LNCAP (cell line): Measurements from ENCODE around the gene YIPF7.

ENCODE experiments used
- TF ChIP-seq, protein P1 (sequence below): fragments of 450-650 bp; IDR thresholded peaks from 2 replicates; pipeline ENCODE4 v1.5.1; 2017; ENCODE audit warnings: mild to moderate bottlenecking

The YIPF7 gene

DNA sequence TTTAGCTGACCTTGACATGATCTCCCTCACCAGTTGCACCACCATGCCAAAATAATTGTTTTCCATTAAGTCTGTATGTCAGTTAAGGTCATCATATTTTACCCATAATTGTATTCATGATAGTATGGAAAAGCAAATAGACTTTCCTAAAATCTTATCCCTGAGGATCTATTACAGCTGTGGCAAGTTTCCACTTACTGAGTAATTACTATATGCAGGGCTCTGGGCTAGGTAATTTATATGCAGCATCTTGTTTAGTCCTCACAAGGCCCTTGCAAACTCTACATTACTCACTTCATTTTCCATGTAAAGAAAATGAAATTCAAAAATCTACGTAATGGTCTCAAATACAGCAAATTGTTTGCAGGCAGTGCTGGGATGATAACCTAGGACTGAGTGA lies 34.8 kb downstream of the YIPF7 start:
- TF ChIP-seq, protein P1, sequence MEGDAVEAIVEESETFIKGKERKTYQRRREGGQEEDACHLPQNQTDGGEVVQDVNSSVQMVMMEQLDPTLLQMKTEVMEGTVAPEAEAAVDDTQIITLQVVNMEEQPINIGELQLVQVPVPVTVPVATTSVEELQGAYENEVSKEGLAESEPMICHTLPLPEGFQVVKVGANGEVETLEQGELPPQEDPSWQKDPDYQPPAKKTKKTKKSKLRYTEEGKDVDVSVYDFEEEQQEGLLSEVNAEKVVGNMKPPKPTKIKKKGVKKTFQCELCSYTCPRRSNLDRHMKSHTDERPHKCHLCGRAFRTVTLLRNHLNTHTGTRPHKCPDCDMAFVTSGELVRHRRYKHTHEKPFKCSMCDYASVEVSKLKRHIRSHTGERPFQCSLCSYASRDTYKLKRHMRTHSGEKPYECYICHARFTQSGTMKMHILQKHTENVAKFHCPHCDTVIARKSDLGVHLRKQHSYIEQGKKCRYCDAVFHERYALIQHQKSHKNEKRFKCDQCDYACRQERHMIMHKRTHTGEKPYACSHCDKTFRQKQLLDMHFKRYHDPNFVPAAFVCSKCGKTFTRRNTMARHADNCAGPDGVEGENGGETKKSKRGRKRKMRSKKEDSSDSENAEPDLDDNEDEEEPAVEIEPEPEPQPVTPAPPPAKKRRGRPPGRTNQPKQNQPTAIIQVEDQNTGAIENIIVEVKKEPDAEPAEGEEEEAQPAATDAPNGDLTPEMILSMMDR: no peak

DNA sequence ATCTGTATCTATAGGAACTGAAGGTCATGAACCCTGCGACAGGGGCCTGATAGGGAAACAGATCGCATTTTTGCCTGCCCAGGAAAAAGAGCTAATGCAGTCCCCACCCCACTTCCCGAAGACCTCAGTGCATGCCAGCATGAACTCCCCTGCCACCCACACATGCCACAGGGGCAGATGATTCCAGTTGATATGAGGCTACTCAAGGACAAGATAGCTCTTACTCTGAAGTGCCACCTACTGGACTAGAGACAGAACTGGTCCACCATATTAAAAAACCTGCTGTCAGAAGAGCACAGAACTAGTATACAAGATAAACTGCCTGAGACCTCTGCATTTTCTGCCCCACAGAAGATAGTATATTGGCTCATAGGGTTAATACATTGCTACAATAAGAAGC lies 68.0 kb downstream of the YIPF7 start:
- TF ChIP-seq, protein P1: peak; percentile 46; the same call in 1 of the 2 replicates

DNA sequence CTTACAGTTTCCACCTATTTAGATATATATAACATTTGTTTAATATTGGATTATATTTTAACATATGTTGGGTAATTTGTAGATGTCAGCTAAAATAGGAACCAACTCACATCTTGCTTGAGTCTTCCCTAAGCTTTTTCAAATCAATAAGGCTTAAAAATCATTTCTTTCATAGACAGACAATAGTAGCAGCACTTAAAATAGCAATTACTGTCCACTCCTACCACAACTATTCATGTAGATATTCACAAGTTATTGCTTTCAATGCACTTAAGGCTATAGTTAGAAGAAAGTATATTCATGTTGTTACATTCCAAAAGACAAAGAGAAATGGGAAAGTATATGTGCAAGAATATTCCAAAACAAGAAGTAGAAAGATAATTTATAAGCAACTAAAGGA lies 71.2 kb downstream of the YIPF7 start:
- TF ChIP-seq, protein P1: no peak

DNA sequence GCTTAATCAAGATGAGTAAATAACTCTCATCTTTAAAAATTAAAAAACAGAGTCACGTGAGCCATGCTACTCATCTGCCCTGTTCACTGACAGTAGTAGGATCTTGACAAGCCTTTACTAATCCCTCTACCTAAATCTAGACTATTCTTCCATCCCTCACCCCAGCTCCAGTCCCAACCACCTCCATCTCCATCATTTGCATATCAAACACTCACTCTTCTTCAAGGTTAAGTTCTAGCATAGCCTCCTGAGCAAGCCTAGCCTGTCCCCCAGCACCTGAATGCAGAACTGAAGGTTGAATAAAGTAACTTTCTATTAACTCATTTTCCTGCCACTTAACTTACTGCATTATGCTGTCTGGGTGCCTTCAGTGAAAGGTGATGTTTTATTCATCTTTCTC lies 72.5 kb downstream of the YIPF7 start:
- TF ChIP-seq, protein P1: no peak
